Stimulated activated CD4-positive, alpha-beta T cell treated with anti-CD3 and anti-CD28 coated beads, Interleukin-15, amount 100 ng/mL, for 1 hour (primary cell): ENCODE measurements around the gene SMIM20.
A peak's percentile ranks its signal among the peaks of the same experiment; 100 is the strongest.

Source experiments
- DNase-seq, 2 donors: peaks; one replicate each; pipeline ENCODE4 v3.0.0-alpha.2; 2020; ENCODE audit warnings: low read depth in 1 of 2, low spot score in 1 of 2

The SMIM20 gene

GRCh38 chr4:25925486-25926201 is 11.6 kb downstream of the SMIM20 start:
- peak in 1 of 2 donors; percentile 8 for DNase-seq

DNA sequence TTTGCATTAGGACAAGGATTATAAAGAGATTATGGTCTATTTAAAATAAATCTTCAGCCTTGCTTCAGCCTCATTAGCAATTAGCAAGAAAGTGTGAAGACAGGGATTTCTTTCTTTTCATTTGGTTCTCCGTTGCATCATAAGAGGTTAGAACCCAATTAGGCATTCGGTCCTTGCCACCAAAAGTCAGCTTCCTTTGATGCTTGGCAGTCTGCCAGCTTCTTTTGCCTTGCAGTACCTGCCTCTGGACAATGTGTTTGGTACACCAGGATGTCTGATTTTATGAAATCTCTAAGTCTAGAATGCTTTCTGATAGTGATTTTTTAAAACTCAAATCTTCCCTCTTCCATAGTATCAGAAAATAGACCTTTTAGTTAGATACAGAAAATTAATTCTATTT is 12.4 kb downstream of the SMIM20 start:
- no peak for DNase-seq

GRCh38 chr4:25927361-25928195 is 13.6 kb downstream of the SMIM20 start:
- no peak for DNase-seq

GRCh38 chr4:25928379-25929297 is 14.6 kb downstream of the SMIM20 start:
- DNase-seq, result no peak

DNA sequence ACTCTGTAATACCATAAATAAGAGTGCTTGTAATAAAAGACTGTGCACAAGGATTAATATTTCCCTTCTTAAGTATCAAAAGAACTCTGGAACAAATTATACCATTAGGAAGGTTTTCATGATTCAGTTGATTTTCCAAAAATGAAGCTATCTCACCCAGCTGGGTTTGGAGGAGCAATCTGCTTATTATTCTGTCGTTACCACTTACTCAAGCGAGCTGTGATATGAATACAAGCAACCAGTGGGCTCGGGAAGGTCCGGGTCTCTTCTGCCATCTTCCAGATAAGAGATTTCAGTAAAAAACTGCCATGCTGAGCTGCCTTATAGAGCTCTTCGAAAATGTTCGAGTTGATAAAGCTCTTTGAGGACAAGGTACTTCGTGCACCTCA is 15.3 kb downstream of the SMIM20 start:
- no peak for DNase-seq

- DNase-seq, result no peak
These were observed 16.8 kb downstream of the SMIM20 start for GRCh38 chr4:25930731-25931354.

GRCh38 chr4:25936696-25937095 is 22.7 kb downstream of the SMIM20 start:
- no peak for DNase-seq

GRCh38 chr4:25937801-25938200 is 23.8 kb downstream of the SMIM20 start:
- DNase-seq, result no peak

GRCh38 chr4:25938366-25938765 is 24.3 kb downstream of the SMIM20 start:
- DNase-seq, result no peak

DNA sequence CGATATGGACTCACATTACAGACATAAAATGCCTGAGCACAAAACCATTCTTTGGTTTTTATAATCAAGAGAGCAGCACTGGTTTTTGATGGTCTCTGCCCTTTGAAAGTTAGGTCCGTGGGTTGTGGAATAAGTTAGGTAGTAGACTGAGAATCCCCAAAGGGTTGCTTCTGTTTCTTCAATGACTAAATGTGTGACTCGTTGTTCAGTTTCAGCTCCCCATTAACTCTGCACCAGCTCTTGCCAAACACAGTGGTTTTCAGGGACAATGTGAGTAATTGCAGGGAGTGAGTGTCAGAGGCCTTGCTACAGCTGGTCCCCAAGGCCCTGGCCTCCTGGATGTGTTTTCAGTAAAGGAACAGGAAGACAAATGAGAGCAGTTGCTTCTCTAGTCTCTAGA is 24.8 kb downstream of the SMIM20 start:
- no peak for DNase-seq

GRCh38 chr4:25939330-25939729 is 25.3 kb downstream of the SMIM20 start:
- DNase-seq, result no peak

GRCh38 chr4:25941457-25942221 is 27.6 kb downstream of the SMIM20 start:
- no peak for DNase-seq

- DNase-seq, result no peak
These were observed 29.3 kb downstream of the SMIM20 start for GRCh38 chr4:25943312-25943711.

DNA sequence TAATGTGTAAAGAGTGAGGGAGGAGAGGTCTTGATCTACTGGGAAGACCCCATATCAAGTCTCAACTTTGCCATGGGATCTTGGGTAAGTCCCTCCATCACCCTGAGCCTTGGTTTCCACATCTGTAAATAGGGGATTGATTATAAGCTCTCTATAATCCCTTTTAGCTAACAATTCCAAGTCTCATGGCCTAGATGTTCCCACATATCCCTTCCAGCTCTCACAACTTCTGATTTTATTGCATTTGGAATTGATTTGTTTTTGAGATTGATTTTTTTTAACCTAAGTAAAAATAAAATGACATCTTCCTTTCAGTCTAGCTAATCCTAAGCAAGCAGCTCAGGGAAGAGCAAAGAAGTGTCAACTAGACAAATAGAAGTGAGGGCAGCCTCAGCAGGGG is 29.8 kb downstream of the SMIM20 start:
- no peak for DNase-seq

GRCh38 chr4:25948051-25948450 is 34.0 kb downstream of the SMIM20 start:
- no peak for DNase-seq

DNA sequence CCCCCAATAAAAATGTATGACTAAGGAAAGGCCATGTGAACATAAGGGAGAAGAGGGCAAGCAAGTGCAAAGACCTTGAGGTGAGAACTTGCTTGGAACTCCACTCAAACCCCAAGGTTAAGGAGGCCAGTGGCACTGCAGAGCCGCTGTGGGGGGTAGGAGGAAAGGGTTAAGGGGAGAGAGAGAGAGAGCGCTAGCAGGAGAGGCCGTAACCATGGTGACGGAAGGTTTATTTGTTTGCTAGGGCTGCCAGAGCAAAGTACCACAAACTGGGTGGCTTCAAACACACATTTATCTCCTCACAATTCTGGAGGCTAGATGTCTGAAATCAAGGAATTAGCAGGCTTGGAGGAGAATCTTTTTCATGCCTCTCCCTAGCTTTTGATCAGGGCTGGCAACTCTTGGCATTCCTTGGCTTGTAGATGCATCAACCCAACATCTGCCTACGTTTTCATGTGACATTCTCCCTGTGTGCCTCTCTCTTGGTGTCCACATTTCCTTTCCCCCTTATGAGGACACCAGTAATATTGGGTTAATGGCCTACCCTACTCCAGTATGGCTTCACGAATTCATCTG is 35.2 kb downstream of the SMIM20 start:
- no peak for DNase-seq

DNA sequence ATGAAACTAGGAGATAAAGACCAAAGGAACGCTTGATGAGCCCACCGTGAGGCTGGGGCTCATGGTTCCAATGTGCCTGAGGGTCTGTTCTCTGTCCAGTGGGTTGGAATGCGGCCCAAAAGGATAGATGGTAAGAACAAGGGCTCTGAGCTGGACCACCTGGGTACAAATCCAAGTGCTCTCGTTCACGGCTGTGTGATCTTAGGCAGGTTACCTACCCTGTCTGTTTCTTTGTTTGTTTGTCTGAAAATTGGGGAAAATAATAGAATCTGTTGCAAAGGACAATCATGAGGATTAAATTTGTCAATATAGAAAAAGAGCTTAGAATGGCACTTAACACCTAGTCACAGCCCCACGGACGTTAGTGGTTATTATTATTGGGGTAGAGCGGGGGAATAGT is 36.0 kb downstream of the SMIM20 start:
- DNase-seq, result no peak

DNA sequence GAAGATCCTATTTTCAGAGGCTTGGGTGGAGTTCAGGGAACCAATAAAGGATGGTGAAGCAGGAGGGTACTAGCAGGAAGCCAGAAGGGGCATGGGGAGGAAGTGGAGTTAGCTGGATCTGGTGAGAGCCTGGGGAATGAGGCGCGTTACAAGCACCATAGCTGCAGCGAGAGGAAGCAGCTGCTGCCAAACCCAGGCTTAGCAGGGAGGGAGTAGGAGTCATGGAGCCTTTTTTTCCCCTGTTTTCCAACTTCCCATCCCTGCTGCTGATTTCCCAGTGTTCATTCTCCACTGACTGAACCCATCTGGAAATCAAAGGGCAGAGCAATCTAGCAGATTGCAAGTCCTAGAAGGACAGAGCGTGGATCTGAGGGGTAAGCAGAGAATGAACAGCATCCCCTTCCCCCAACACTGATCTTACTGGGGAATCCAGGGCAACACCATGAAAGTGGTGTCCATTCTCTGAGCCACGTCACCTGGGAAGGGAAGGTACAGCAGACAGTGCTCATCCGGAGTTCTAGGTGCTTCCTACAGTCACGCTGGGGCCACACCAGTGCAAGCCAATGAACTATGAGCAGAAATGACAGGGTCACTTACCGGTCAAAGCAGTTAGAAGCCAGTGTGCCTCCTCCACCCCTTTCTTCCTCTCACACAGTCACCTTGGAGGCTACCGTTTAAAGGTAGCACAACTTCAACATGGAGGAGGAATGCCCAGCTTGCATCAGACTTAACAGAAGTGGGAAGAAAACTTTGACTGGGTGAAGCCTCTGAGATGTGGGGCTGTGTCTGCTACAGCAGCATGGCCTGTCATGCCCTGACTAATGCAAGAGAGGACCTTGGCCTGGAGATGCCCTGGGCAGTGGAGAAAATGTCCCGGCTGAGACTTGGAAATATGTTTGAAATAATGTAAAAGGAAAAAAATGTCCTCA is 36.7 kb downstream of the SMIM20 start:
- DNase-seq, result no peak

DNA sequence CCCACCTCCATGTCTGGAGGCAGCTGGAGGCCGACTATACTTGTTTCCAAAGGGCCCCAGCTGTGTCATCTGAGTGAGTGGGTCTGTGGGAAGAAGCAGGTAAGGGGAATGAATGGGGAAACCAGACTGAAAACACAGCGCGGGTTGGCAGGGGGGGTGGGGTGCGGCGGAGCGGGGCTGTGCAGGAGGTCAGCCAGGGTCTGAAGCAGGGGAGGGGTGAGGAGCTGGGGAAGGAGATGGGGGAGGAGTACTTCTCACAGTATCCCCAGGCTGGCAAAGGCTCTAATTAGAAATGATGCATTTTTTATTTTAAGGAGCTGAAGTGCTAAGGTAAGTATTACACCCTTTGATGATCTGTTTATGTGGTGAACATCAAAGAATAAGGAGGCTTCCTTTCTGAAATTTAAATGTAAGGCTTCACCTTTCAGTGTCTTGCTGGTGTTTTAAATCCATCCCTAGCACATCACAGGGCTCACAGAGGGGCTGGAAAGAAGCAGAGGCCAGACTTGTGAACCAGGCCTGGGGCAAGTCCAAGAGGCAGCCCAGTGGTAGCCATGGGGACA is 37.5 kb downstream of the SMIM20 start:
- no peak for DNase-seq
